ENCODE measurements around the gene S100P. TPM values are rescaled to one million over a fixed set of nuclear protein-coding genes. Genes with fewer than 3 reads are reported as not detected.
A peak's percentile ranks its signal among the peaks of the same experiment; 100 is the strongest.
"Not testable (repeated sequence)": the region's sequence is repeated elsewhere in the genome, so short reads cannot be mapped to it uniquely, and the experiment has no call there.

Gene S100P
- total RNA-seq, 1 donor from 2014 or later: not detected

DNA sequence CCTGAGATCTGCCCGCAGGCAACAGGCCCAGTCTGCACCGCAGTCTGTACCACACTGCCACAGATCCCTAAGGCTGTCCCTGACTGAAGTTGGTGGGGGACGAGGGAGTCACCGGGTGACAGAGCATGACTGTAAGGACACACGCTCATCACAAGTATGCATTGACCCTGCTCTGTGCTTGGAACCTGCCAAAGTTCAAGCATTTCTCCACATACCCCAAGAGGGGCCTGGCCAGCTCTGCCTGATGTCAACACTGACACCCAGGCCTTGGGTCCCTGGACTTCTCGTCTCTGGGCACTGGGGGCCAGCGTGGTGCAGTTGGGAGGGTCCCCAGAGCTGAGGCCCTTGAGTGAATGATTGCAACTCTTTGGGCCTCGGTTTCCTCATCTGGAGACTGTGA is 30.2 kb downstream of the S100P start:
- Mint-ChIP-seq H3K4me1 (ENCODE audit: unreplicated experiment) (no peaks in the 10 kb centered on the region), H3K27ac (ENCODE audit: unreplicated experiment) (no peak overlapping the region), H3K4me3 (ENCODE audit: unreplicated experiment) (no peak overlapping the region), H3K27me3 (ENCODE audit: unreplicated experiment) (peaks cover 9% of the 10 kb centered on the region), H3K9me3 (ENCODE audit: unreplicated experiment) (no peaks in the 10 kb centered on the region), H3K36me3 (ENCODE audit: low read depth, unreplicated experiment) (no peaks in the 10 kb centered on the region)
- no peak for DNase-seq (ENCODE audit: low spot score)
- TF ChIP-seq CTCF (IDR thresholded peaks at IDR 0.05; ENCODE audit: unreplicated experiment): no peak

- Mint-ChIP-seq H3K9me3 (ENCODE audit: unreplicated experiment) (no peaks in the 10 kb centered on the region), H3K27ac (ENCODE audit: unreplicated experiment) (no peak overlapping the region), H3K4me3 (ENCODE audit: unreplicated experiment) (peak overlapping the region; percentile 60), H3K27me3 (ENCODE audit: unreplicated experiment) (peaks cover 9% of the 10 kb centered on the region), H3K36me3 (ENCODE audit: low read depth, unreplicated experiment) (no peaks in the 10 kb centered on the region), H3K4me1 (ENCODE audit: unreplicated experiment) (no peaks in the 10 kb centered on the region)
- TF ChIP-seq CTCF (IDR thresholded peaks at IDR 0.05; ENCODE audit: unreplicated experiment): no peak
- DNase-seq (ENCODE audit: low spot score): no peak
Measured at GRCh38 chr4:6724421-6725111, 30.9 kb downstream of the S100P start.

DNA sequence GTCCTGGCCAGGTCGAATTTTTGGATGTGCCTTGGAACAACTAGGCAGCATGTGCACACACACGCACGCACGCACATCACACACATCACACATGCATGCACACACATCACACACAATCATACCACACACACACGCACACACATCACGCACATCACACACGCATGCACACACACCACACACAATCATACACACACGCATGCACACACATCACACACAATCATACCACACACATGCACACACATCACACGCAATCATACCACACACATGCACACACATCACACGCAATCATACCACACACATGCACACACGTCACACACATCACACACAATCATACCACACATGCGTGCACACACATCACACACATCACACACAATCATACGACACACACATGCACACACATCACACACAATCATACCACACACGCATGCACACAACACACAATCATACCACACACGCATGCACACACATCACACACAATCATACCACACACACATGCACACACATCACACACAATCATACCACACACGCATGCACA is 31.8 kb downstream of the S100P start:
- not testable (repeated sequence) for H3K36me3 Mint-ChIP-seq (ENCODE audit: low read depth, unreplicated experiment); H3K27me3 Mint-ChIP-seq (ENCODE audit: unreplicated experiment); H3K9me3 Mint-ChIP-seq (ENCODE audit: unreplicated experiment); DNase-seq (ENCODE audit: low spot score); H3K4me3 Mint-ChIP-seq (ENCODE audit: unreplicated experiment); H3K4me1 Mint-ChIP-seq (ENCODE audit: unreplicated experiment); H3K27ac Mint-ChIP-seq (ENCODE audit: unreplicated experiment)

- no peak for TF ChIP-seq CTCF (IDR thresholded peaks at IDR 0.05; ENCODE audit: unreplicated experiment)
- no peaks in the 10 kb centered on the region for H3K4me1 Mint-ChIP-seq (ENCODE audit: unreplicated experiment)
- no peaks in the 10 kb centered on the region for H3K9me3 Mint-ChIP-seq (ENCODE audit: unreplicated experiment)
- H3K27ac Mint-ChIP-seq (ENCODE audit: unreplicated experiment): no peak overlapping the region
- DNase-seq (ENCODE audit: low spot score): no peak
- H3K4me3 Mint-ChIP-seq (ENCODE audit: unreplicated experiment): no peak overlapping the region
- H3K27me3 Mint-ChIP-seq (ENCODE audit: unreplicated experiment): peaks cover 9% of the 10 kb centered on the region
- no peaks in the 10 kb centered on the region for H3K36me3 Mint-ChIP-seq (ENCODE audit: low read depth, unreplicated experiment)
Measured at GRCh38 chr4:6727081-6727942, 33.6 kb downstream of the S100P start.

DNA sequence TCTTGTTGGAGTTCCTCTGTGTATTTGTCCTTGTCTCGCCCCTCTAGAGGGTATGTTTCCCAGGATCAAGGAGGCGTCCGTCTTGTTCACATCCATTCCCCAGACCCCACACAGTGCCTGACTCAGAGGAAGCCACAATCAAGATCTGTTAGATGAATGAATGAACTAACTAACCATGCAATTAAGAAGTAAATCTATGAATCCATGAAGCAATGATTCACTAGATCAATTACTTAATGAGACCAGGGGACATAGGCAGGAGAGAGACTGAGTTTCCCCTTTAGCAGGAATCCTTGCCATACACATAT is 34.2 kb downstream of the S100P start:
- H3K4me1 Mint-ChIP-seq (ENCODE audit: unreplicated experiment): no peaks in the 10 kb centered on the region
- peak overlapping the region; percentile 48 for H3K27ac Mint-ChIP-seq (ENCODE audit: unreplicated experiment)
- no peaks in the 10 kb centered on the region for H3K36me3 Mint-ChIP-seq (ENCODE audit: low read depth, unreplicated experiment)
- peaks cover 9% of the 10 kb centered on the region for H3K27me3 Mint-ChIP-seq (ENCODE audit: unreplicated experiment)
- no peak for TF ChIP-seq CTCF (IDR thresholded peaks at IDR 0.05; ENCODE audit: unreplicated experiment)
- DNase-seq (ENCODE audit: low spot score): no peak
- no peak overlapping the region for H3K4me3 Mint-ChIP-seq (ENCODE audit: unreplicated experiment)
- no peaks in the 10 kb centered on the region for H3K9me3 Mint-ChIP-seq (ENCODE audit: unreplicated experiment)
